Embryonic facial prominence (tissue), 1 donor: ENCODE data around the gene NRP2.

Source experiments
- DNase-seq: peaks from one replicate; pipeline ENCODE4 v3.0.0-alpha.2; 2016; ENCODE audit errors: extremely low spot score

NRP2 gene

DNA sequence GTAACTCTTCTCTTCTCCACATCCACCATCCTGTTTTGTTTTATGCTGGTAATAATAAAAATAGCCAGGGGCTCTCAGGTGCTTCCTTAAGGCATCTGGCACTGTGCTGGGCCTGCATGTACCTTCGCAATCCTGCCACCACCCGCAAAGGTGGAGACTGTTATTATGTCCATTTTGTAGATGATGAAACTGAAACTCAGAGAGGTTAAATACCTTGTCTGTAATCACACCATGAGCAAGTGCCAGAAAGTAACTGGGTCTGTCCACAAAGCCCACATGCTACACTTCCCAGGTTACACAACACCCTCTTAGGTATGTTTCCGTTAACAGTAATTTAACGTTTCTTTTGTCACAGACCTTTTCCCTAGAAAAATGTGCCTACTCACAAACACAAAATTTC is 27.0 kb downstream of the NRP2 start:
- no peak for DNase-seq

DNA sequence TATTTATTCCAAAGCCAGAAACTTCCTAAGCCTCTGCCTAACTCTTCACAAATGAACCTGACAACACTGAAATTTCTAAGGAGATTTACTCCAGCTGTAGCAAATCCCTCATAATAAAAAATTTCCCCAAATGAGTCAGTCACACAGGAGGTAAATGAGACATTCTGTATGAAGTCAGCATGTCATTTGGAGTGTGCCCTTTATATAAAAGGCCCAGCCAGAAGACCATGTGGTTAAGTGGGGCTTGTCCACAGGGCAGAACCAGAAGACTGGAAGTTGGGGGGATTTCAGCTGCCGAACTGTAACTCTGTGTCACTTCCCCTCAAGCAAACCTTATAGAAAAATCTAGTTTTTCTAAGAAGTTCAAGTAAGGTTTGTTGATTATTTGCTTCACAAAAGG is 30.2 kb downstream of the NRP2 start:
- no peak for DNase-seq

DNA sequence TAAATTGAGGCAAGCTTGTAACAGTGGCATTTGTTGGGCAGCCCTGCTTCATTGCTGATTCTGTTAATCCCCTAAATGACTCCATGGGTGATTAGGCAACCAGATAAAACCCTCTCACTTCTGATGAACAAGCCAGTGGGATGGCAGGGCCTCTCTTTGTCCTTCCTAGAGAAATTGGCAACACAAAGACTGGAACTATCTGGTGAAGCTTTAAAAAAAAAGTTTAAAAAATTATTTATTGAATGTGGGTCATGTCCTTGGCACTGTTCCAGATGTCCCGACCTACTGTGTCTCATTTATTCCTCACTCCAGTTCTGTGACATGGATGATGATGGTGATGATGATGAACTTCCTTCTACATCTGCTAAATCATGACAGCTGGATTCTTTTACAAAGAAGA is 30.8 kb downstream of the NRP2 start:
- no peak for DNase-seq

DNA sequence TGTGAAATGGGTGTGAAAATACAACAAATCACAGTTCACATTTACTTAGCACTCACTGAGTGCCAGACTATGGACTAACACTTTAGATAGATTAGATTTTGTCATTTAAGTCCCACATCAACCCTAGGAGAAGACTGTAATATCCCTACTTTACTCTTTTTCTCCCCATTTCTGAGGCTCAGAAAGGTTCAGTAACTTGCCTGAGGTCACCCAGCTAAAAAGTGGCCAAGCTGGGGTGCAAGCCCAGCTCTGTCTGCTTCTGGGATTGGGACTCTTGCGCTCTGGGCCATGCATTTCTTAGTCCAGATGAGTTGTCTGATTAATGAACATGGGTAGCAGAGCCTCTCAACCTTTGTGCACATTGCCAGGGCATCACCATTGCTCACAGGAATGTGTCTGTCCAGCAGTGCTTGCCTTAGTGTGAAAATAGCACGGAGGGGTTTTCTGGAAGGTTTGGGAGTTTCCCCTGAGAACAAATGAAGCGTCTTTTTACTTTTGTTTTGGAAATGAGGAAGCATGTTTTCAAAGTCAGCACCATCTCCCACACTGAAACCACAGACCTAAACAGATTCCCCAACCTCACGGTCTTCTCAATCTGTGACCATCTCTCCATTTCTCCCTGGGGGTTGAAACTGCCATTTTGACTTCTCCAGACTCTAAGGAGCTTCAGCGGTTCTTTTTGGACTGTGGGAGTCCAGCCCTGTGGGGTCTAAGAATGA is 31.9 kb downstream of the NRP2 start:
- no peak for DNase-seq

DNA sequence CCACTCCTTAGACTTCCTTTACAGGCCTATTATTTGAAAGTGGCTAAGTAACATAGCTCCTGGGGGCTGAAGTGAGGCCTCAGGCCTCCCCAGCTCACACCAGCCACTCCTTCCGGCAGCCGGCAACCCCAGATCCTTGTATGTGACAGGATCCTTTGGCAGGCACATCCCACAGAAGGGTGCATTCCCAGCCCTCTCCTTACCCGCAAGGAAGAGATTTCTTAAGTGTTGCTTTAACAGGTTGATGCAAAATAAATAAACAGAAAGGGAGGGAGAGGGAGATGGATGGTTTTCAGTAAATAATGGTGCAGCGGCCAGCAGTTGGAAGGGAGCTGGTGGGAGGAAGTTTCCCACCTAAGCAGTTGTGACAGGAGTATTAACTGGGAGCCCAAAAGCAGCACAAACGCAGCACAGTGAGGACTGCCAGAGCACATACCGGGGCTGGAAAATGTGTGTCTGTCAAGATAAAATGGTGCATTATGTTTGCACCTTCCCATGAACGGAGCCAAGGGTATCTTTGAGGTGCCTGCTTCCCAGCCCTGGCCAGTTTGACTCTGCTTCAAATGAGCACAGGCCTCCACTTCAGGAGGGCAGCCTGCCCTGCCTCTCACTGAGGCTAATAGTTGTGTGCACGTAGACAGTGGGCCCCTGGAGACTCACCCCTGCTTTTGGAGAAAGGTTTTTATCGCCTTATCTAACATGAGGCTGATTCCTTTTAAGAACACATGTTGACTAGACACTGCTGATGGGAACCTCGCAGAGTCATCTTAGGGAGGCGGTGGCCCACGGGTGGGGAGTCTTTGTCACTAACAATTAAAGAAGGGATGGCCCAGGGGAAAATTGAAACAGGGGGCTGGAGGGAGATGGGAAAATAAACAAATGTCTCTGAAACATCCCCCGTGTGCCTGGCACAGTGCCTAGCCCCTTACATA is 32.8 kb downstream of the NRP2 start:
- DNase-seq, result no peak

DNA sequence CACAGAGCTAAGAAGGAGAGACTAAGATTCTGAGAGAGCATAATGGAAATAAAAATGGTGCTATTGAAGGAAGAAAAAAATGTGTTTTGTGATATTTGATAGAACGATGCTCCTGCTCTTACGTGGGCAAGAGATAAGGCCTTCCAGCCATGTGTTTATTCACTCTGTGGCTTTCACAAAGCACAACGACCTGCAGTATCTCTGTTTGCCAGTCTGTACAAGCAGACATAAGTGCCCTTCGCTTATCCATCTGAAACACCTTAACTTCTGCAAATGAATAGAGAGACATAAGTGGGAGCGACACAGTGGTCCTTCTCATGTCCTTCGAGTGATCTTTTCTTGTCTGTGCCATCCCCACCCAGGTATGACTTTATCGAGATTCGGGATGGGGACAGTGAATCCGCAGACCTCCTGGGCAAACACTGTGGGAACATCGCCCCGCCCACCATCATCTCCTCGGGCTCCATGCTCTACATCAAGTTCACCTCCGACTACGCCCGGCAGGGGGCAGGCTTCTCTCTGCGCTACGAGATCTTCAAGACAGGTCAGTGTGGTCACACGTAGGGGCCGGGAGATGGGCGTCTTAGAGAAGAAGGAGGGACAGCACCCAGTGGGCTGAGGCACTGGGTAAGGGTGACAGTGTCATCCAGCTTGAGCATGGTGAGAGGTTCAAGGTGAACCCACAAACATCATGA is 33.7 kb downstream of the NRP2 start:
- DNase-seq, result no peak

DNA sequence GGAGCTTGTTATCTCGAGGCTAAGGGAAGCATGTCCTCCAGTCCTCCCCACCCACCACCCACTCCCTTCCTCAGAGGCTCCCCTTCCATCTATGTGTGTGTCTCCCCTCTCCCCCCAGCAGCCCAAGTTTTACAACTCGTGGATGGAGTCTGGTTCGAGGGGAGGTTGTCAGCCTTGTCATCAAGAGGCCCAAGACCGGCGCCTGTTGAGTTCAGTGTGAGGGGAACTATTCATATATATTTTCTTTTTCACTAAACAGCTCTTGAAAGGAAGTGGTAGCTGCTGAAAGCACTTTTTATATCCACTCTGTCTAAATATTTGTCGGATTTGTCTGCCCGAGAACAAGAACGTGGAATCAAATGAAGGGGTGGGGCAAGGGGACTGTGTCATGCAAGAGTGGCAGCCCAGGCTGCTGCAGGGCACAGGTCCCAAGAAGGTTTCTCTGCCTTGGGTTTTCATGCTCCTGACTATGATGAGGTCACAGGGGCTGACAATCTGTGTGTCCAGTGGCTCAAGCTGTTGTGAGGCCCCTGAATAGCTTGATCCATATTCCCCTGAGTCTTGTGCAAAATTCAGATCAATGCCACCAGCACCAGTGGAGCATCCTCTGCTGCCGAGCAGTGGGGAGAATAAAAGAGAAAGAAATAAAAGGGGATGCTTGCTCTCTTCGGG is 35.0 kb downstream of the NRP2 start:
- no peak for DNase-seq

DNA sequence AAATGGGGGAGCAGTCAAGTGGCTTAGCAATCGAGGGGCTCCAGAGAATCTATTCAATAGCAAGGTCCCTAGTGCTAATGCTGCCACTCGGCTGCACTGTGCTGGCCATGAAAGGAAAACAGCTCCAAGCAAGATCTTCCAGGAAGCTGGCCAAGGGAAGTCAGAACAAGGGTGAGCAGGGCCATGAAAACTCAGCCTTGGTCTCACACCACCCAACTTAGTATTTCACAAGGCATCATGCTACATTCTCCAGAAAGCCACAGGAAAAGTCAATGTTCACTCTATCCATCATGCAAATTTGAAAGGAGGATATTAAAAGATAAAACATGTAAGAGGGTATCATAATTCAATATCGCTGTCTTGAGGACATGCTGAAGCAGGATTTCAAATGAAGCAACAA is 35.7 kb downstream of the NRP2 start:
- DNase-seq, result no peak

DNA sequence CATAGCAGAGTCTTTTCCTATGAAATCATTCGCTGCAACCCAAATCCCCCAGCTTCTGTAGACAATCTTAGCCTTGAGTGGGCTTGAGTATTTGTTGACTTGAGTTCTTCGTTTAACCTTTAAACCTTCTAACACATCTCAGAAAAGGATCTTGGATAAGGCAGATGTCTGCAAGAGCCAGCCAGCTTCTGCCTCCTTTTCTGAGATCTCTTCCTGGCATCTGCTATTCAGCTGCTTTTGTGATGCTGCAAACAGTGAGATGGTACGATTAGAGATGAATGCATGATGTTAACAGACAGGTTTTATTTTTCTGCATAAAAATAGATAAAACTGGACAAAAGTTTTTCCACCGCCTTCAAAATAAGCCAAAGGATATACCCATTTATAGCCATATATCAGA is 37.5 kb downstream of the NRP2 start:
- DNase-seq, result no peak

DNA sequence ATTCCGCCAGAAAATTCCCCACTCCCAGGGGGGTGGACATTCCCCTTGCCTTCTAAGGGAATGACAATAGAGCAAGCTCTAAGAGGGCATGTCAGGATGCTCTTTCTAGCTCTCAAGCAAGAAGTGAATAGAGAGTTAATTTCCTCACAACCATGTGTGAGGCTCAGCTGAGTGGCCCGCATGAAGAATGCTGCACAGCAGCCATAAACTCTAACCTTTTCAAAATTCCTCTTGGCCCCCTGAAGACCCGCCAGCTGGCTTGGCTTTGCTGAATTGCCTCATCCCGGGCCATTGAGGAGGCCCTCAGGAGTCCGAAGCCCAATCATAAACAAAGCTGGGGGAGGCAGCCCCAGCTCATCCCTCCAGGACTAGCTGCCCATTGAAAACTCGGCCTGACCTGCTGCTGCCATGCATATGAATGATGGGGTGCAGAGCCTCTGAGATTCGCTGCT is 38.2 kb downstream of the NRP2 start:
- DNase-seq, result no peak

DNA sequence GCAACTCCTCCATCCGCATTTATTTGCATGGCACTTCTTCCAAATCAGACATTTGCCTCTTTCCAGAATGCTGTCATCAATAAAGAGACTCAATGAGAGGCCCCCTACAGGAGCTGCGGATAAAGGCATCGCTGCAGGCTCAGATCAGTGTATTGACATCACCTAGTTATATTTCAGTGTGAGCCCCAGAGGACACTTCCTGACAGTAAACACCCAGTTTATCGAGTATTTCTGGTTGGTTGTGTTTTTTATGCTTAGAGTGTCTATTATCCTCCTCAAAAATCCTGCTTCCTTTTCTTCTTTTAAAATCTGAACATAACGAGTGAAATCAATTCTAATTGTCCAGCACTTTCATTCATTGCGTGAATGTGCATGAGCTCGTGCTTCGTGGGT is 38.8 kb downstream of the NRP2 start:
- no peak for DNase-seq

DNA sequence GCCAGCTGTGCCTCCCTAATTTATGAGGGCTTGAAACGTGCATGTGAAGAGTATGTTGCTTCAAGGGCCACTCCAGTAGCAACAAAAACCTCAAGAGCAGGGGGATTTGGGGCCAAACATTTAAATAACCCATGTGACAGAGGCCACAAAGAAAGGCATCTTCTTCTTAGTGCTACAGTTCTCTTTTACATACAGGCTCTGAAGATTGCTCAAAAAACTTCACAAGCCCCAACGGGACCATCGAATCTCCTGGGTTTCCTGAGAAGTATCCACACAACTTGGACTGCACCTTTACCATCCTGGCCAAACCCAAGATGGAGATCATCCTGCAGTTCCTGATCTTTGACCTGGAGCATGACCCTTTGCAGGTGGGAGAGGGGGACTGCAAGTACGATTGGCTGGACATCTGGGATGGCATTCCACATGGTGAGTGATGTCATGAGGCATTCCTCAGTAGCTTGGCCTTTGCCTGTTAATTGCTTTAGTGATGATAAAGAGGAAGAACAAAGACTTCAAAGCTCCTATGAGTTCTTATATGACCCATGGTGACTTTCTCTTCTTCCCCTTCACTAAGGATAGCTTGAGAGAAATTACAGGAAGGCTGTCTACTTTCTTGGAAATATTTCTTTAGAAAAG is 40.1 kb downstream of the NRP2 start:
- DNase-seq, result no peak

DNA sequence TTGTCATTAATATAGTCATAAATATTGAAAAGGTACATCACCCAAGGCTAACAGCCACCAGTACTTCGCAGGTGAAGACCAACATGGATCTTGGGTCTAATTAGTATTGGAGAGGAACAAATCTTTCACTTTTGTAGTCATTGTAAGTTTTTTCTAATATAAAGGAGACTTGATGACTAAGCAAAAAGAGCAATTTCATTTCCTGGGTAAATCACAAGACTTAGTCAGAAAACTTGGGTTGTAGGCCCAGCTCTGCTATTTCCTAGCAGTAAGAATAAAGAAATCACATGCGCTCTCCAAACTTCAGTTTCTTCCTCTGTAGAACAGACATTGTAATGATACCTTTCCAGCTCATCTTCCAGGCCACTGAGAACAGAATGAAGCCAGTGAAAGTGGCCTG is 40.9 kb downstream of the NRP2 start:
- DNase-seq, result no peak

DNA sequence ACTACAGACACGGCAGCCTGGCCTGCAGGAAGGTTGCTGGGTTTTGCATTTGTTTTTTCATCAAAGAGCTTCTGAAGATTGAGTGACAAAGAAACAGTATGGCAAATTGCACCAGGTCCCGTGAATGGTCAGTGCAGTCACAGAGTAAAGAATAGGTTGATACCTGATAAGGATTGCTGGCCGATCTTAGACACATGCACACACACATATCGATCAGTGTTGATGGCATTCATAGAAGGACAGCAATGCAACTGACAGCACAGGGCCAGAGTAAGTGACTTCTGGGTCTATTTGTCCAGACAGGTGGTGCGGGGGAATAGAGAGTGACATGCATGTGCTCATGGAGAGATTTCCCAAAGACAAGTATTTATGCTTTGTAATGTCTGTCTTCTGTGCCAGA is 42.8 kb downstream of the NRP2 start:
- no peak for DNase-seq

DNA sequence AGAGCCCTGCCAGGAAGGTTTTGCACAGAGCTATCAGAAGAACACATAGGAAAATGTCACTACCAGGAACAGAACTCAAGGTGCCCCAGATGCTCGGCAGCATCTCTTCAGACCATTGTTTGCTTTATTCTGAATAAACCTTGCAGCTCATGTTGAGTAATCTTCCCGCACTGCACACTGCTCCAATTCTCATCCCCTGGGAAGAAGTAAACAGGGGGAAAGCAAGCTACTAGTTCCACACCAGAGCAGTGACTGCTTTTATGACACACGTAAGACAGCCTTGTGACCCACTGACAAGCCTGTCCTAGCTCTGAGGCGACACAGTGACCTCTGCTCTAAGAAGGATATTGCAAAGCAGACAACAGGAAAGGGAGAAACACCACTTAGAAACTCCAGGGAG is 44.2 kb downstream of the NRP2 start:
- no peak for DNase-seq

DNA sequence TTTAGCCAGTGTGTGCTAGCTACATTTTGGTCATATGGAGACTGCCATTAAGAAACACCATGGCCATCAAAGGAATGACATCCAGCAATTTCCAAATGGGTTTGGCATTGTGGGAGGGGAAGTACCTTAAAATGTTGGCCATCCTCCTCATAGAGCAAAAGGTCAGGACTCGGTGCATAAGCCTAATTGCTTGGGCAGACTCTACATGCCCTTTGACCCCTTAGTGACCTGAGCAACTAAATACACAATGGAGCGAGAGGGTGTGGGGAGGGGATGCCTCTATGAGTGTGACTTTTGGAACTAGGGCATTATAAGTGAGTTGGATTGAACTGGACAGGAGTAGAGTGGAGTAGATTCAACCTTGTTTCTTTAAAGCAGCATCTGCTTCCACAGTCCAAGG is 44.9 kb downstream of the NRP2 start:
- DNase-seq, result no peak

DNA sequence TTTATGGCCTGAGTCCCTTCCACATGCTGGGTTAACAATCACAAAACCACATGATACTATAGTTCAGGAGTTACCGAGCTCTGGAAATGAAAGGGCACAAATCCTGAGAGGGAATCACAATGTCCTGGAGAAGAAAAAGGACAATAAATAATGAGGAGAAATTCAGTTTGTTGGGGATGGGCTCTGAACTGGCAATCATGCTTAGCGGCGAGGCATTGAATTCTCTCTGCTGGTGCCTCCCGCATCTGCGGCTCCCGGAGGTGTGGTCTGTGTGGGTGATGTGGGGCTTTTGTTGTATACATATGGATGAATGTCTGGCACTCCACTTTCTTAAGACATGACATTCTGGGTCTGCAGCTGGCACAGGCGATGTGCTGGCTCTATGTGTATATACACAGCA is 46.1 kb downstream of the NRP2 start:
- DNase-seq, result no peak

DNA sequence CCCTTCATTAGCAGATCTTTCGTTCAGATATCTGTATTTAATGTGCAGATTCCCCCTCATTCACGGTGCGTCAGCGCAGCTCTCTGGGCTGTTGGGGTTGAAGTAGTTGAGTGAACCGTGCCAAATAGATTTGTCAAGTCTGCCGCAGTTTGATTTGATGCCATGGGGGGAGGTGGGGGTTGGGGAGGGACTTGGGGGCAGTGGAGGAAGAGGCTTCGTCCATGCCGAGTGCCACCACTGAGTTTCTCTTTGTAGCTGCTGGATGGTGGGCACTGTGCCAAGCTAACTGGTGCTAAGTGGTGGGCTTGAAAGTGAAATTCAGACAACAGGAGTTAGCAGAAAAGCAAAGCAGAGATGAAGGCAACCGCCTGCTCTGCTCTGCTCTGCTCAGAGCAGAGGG is 47.9 kb downstream of the NRP2 start:
- DNase-seq, result no peak

DNA sequence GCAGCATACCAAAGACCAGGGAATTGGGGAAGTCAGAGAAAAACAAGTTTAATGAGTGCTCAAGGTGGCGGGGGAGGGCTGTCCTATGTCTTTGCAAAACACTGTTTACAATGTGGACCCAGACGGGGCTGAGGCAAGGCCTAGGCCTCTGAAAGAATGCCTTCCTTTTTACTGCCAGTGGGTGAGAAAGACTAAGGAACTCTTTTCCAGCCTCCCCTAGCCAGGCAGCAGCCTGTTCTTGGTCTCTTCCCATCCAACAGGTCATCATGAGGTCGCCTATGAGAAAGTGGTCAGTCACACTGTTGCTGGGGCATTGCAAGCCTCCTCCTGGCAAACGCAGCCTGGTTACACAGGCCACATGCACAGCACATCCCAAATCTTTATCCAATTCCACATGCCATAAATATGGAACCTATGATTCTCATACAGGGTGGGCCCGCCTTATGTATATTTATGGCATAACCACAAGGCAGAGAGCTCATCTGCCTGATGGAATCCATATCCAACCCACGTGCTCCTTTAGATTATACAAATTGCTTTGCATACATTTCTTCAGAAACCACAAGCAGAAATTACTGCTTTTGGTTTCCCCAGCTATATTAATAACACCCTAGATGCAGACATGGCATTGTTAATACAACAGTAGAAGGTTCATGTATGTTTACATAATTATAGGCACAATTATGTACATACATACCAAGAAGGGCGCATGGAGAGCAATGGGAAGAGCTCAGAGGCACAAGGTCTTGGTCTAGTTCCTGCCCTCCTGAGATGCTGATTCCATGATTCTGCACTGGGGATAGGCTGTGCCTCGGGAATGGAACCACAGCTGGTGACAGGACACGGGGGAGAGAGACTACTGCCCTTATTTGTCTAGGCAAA is 48.6 kb downstream of the NRP2 start:
- DNase-seq, result no peak

DNA sequence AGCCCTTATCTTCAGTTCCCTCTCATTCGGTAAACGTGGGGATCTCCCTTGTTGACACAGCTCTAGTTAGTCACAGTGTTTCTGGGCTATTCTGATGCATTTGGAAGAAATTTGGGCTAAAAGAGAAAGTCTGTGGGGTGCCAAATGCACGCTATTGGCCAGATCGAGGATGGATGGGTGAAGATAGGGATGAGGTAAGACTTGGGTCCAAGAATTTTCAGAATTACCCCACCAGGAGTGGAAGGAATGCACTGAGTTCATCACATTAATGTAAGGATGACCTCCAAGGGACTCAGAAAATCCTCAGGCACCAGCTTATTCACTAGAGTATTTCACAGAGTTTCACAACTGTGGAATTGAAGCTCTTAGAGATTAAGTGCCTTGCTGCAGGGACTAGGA is 49.3 kb downstream of the NRP2 start:
- DNase-seq, result no peak

DNA sequence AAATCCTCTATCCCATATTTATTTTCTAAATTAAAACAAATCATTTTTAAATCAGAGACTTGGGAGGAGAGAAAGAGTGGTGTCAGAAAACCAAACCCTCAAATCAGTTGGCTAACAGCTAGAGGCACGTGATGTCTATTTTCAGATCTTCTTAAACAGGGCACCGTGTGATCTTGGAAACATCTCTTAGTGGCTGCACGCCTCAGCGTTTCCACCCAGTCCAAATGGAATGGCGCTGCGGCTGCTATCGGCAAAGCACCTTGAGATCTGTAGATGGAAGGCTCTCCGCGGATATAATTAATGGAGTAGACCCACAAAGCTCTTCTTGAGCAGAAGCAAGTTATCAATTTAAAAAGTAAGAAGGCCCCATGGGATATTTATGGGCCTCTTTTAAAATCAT is 50.0 kb downstream of the NRP2 start:
- DNase-seq, result no peak
